Right hindlimb (tissue), 1 donor: ENCODE data around the gene SIRPG.
A peak's percentile ranks its signal among the peaks of the same experiment; 100 is the strongest.
"Not testable (repeated sequence)": the region's sequence is repeated elsewhere in the genome, so short reads cannot be mapped to it uniquely, and the experiment has no call there.

Experiments
- DNase-seq: peaks from one replicate; pipeline ENCODE4 v3.0.0-alpha.2; 2018

The SIRPG gene

GRCh38 chr20:1671891-1672669, 14.5 kb upstream of the SIRPG start:
- no peak for DNase-seq

- no peak for DNase-seq
Observed at GRCh38 chr20:1669304-1669703, 11.7 kb upstream of the SIRPG start.

GRCh38 chr20:1667502-1668085, 10.0 kb upstream of the SIRPG start:
- DNase-seq, result no peak

- no peak for DNase-seq
Observed at GRCh38 chr20:1666802-1667201, 9.2 kb upstream of the SIRPG start.

- no peak for DNase-seq
Observed at GRCh38 chr20:1665345-1665744, 7.8 kb upstream of the SIRPG start.

- DNase-seq, result no peak
Observed at GRCh38 chr20:1664911-1665310, 7.3 kb upstream of the SIRPG start.

- no peak for DNase-seq
Observed at GRCh38 chr20:1663917-1664316, 6.3 kb upstream of the SIRPG start.

- DNase-seq, result peak; percentile 26
Observed at GRCh38 chr20:1661542-1662299, 4.1 kb upstream of the SIRPG start.

- no peak for DNase-seq
Observed at GRCh38 chr20:1660246-1660645, 2.7 kb upstream of the SIRPG start.

GRCh38 chr20:1656844-1657243, 735 bp downstream of the SIRPG start:
- no peak for DNase-seq

GRCh38 chr20:1654996-1655395, 2.6 kb downstream of the SIRPG start:
- DNase-seq, result no peak

GRCh38 chr20:1652960-1653359, 4.6 kb downstream of the SIRPG start:
- DNase-seq, result no peak

GRCh38 chr20:1652104-1652503, 5.5 kb downstream of the SIRPG start:
- no peak for DNase-seq

- DNase-seq, result no peak
Observed at GRCh38 chr20:1651268-1652058, 6.1 kb downstream of the SIRPG start.

GRCh38 chr20:1648101-1648500, 9.5 kb downstream of the SIRPG start:
- DNase-seq, result no peak

- no peak for DNase-seq
Observed at GRCh38 chr20:1646975-1647431, 10.6 kb downstream of the SIRPG start.

- DNase-seq, result no peak
Observed at GRCh38 chr20:1644101-1644962, 13.2 kb downstream of the SIRPG start.

GRCh38 chr20:1638643-1639042, 18.9 kb downstream of the SIRPG start:
- DNase-seq, result not testable (repeated sequence)

- no peak for DNase-seq
Observed at GRCh38 chr20:1637755-1638154, 19.8 kb downstream of the SIRPG start.

- DNase-seq, result no peak
Observed at GRCh38 chr20:1637226-1637625, 20.4 kb downstream of the SIRPG start.

GRCh38 chr20:1636621-1637020, 21.0 kb downstream of the SIRPG start:
- no peak for DNase-seq
